Forelimb muscle (tissue), 1 donor: Measurements from ENCODE around the gene DNAJC8. TPM values are rescaled to one million over a fixed set of nuclear protein-coding genes. Genes with fewer than 3 reads are reported as not detected.

ENCODE experiments used
- DNase-seq: peaks from one replicate; pipeline ENCODE4 v3.0.0-alpha.2; 2013; ENCODE audit warnings: low read depth
- polyA plus RNA-seq: library from polyadenylated mRNA; unstranded; fragments of 120-200 nt; gene quantifications from one replicate; pipeline ENCODE4 v1.2.1, GENCODE V29; 2013; ENCODE audit not compliant: insufficient read length

DNAJC8 gene
- polyA plus RNA-seq, 1 donor = 76.7 TPM

- DNase-seq = no peak
Observed at GRCh38 chr1:28249866-28250295, 17.1 kb upstream of the DNAJC8 start.

DNA sequence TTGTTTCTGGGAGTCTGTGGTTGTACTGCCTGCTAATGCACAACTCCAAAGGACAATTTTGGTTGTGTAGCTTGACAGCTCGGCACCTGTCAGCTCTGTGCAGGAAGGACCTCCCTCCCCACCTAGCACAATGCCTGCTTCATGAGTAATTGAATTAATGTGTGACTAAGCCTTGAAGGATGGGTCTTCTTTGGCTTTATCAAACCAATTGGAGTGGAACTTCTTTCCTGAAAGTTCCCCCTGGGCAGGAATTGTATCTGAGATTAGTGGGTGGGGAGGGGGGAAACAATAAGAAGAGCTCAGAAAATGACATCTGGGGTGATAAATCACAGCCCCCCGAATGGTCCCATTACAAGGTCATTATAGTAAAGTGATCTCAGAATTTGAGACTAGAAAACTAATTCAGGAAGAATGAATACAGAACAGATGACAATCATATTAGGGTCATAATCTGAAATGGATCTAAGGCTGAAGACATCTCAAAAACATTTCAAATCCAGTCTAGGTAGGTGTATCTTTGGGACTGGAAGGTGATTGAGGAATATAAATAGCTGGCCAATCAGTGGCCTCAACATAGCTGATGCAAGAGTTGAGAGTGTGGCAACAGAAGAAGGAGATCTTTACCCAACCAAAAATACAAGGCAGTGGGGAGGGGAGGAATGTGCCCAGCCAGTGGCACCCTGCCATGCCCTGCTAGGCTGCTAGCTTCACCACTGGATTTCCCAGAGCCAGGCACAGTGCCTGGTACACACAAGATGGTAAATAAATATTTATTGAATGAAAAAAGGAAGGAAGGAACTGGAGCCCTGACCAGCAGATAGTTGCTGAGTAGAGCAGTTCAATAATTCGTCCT is 16.4 kb upstream of the DNAJC8 start:
- DNase-seq = no peak

DNA sequence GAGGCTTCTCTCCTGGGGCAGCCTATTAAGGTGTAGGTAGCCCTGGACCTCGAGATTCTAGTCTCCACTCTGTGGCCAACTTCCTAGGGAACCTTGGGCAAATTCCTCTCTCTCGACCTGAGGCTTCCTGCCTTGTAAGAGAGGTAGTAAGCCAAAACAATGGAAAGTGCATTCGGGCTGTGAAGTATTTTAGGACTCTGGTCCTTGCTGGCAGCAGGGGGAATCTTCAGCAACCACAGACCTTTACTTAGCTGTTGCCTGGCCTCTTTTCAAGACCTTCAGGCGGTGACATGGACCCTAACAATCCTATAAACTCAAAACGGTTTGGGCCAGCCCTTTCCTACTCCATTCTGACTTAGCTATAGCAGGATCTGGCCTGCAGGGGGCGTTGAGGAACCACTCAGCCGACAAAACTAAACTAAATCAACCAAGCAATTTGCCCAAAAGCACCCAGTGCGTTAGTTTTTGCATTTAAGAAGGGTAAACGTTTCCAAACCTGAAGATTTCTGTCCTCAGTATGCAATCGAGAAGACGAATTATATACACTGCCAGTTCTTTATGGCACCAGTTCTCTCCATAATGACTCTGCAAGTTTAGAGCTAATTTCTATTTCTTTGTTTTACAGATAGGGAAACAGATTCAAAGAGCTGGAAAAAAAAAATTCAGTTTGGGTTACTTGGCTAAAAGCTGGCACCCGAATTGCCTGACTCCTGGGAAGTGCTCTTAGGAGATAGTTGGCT is 15.6 kb upstream of the DNAJC8 start:
- no peak for DNase-seq

GRCh38 chr1:28247612-28248272 is 14.9 kb upstream of the DNAJC8 start:
- DNase-seq = no peak

DNA sequence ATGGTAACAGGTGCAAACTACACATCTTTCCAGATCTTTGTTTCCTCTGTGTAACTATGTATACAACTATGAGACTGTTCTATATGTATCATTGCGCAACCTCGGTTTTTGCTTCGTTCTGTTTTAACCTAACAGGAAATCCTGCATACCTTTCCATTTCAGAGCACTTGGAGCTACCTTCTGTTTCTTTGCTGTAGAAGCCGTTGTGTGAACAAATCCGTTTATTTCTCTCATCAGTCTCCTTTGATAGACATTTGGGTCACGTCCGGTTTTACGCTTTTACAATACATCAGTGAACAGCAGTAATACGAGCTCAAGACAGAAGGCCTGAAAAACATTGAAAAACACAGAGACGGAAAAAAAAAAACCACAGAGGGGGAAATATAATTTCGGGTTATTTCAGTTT is 13.6 kb upstream of the DNAJC8 start:
- DNase-seq = no peak

GRCh38 chr1:28244549-28245251 is 11.9 kb upstream of the DNAJC8 start:
- no peak for DNase-seq

DNA sequence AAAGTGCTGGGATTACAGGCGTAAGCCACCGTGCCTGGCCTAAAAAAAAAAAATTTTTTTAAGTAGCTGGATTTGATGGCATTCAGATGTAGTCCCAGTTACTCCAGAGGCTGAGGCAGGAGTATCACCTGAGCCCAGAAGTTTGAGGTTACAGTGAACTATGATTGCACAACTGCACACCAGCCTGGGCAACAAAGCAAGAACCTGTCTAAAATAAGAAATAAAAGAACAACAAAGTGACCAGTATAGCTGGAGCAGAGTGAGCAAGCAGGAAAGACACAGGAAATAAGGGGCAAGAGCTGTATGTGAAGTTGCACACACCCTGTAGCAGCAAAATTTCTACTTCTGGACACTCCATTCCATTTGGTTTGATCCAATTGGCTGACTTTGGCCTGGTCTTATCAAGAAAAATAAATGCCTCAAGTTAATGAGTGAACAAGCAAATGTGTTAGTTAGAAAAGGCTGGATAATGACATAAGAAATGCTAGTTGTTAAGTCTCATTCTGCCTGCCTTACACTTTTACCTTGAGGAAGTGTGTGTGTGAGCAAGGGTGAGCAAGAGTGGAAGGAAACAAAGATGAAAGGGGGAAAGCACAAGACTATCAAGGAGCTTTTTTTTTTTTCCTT is 11.0 kb upstream of the DNAJC8 start:
- DNase-seq = no peak

GRCh38 chr1:28241638-28242241 is 8.9 kb upstream of the DNAJC8 start:
- no peak for DNase-seq

DNA sequence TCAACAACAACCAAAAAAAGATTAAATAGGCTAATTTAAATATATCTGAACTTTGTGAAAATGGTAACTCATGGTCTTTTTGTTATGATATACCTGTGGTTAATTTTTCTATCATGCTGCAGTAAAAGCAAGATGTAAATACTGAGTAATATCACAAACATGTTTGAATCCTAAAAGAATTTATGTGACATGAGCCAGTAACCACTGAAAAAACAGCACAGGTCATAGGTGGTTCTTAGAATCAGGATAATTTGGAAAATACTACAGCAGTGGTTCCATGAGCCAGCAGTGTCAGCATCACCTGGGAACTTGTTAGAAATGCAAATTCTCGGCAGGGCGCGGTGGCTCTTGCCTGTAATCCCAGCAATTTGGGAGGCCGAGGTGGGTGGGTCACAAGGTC is 7.2 kb upstream of the DNAJC8 start:
- no peak for DNase-seq

- DNase-seq = no peak
Observed at GRCh38 chr1:28239004-28239403, 6.2 kb upstream of the DNAJC8 start.

DNA sequence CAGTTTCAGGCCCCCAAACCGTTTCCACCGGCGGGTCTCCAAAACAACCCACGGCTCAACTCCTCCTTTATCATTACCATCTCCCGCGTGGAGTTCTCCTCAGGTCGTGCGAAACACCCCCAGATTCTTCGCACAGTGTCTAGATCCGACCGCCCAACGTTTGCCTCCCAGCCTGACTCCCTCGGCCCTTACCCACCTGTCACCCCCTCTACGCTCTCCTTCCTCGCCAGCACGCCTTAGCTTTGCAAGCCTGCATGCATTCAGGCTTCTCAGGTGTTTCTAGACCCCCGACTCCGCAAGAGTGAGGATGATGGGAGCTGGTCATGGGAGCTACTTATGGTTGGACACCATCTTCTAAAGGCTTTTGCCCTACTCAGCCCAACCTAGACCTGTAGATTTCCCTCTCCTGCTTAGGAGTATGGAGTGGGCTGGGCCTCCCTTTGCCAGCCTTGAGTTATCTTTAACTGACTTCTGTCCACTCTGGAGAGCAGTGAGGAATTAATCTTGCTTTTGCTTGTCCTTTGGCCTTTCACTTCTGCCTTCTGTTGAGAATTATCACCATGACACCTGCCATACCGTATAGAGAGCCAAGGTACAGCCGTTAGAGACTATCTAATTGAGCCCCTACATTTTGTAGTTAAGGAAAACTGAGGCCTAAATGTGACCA is 4.0 kb upstream of the DNAJC8 start:
- DNase-seq = no peak

- DNase-seq = peak; percentile 98
Observed at GRCh38 chr1:28235755-28236655, 3.2 kb upstream of the DNAJC8 start, which contains the start of gene ATP5IF1. Gene ATP5IF1 (plus strand): TSS chr1:28236124. CDS start chr1:28236184, 60 bp downstream.

DNA sequence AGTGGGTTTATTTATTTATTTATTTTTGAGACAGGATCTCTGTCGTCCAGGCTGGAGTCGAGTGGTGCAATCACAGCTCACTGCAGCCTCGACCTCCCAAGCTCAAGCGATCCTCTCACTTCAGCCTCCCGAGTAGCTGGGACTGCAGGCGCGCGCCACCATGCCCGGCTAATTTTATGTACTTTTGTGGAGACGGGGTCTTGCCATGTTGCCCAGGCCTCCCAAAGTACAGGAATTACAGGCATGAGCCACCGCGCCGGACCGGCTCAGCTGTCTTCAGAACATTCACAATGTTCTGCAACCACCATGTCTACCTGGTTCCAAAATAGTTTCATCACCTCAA is 406 bp upstream of the DNAJC8 start:
- no peak for DNase-seq

- DNase-seq = no peak
Observed at GRCh38 chr1:28229996-28230395, 2.8 kb downstream of the DNAJC8 start.

DNA sequence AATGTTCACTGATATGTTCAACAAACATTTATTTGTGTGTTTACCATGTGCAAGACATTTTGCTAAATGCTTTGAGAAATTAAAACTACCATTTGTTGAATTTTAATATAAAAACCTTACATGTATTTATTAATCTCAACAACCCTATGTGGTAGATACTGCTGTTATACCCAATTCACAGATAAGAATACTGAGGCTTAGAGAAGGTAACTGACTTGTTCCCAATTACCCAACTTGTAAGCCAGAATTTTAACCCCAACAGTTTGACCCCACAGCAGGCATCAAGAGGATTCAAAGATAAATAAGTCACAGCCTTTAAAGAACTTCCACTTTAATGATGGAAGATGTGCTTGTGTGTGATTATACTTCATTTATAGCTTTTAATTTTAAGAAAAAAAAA is 3.7 kb downstream of the DNAJC8 start:
- no peak for DNase-seq

GRCh38 chr1:28213315-28213714 is 19.5 kb downstream of the DNAJC8 start:
- DNase-seq = no peak

DNA sequence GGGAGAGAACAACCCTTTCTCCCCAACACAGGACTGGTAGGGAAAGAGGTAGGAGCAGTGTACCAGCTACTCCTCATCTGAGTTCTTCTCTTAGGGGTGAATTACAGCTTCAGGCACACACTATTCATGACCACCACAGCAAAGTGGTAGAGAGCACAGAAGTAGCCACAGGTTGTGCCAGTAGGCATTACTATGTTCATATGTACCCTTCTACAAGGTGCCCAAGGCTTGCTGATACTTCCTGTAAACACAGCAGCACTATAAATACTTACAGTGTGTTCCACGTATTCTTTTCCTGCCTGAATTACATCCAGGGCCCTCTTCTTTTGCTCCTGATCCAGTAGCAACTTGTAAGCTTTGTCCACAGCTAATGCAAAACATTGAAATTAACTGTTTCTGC is 23.1 kb downstream of the DNAJC8 start:
- no peak for DNase-seq

GRCh38 chr1:28208818-28209441 is 23.9 kb downstream of the DNAJC8 start:
- DNase-seq = peak; percentile 9

DNA sequence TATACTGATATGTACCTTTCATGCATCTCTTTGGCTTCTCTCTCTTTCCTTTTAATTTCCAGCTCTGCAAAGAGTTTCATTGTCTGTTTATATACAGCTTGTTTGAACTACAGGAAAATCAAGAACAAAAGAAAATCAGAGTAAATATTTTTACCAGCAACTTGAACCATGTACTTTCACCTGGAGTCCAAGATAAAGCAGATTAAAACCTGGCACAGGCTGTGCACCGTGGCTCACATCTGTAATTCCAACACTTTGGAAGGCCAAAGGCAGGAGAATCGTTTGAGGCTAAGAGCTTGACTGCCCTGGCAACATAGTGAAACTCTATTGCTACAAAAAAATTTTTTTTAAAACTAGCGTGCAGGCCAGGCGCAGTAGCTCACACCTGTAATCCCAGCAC is 27.6 kb downstream of the DNAJC8 start:
- no peak for DNase-seq
